ENCODE measurements around the gene GFOD2. TPM values are rescaled to one million over a fixed set of nuclear protein-coding genes. Genes with fewer than 3 reads are reported as not detected.

The GFOD2 gene
- total RNA-seq, 3 donors from 2014 or later: 17.3 to 22.0 (median 20.2) TPM

- DNase-seq (no peak), ATAC-seq (no peak)
- Mint-ChIP-seq H3K9me3 (no peaks in the 10 kb centered on the region), H3K4me3 (no peak overlapping the region), H3K4me1 (ENCODE audit: low read depth) (no peaks in the 10 kb centered on the region), H3K36me3 (ENCODE audit: insufficient read depth) (peaks cover 7% of the 10 kb centered on the region), H3K27me3 (ENCODE audit: low read depth) (no peaks in the 10 kb centered on the region)
These were observed 30.4 kb upstream of the GFOD2 start for GRCh38 chr16:67749436-67750078.

DNA sequence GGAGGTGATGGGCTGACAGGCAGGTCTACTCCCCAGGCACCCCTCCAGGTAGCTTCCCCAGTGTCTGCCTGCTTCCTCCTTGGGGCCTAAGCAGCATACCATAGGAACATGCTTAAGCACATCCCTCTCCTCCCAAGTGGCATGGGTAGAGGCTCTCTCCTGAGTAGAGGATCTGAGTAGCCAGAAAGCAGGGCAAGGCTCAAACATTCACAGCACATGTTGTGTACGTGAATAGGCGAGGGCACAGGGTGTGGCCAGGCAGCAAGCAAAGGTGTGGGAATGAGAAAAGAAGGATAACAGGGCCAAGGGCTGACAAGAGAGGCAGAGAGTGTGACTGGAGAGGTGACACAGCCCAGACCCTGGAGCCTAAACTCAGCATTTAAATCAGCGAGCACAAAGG, 29.7 kb upstream of the GFOD2 start:
- ATAC-seq (no peak), DNase-seq (no peak)
- Mint-ChIP-seq H3K27me3 (ENCODE audit: low read depth) (no peaks in the 10 kb centered on the region), H3K9me3 (no peaks in the 10 kb centered on the region), H3K4me3 (no peak overlapping the region), H3K36me3 (ENCODE audit: insufficient read depth) (peaks cover 7% of the 10 kb centered on the region), H3K4me1 (ENCODE audit: low read depth) (no peaks in the 10 kb centered on the region)

GRCh38 chr16:67746846-67747245, 27.7 kb upstream of the GFOD2 start:
- ATAC-seq (no peak), DNase-seq (no peak)
- Mint-ChIP-seq H3K4me3 (no peak overlapping the region), H3K27me3 (ENCODE audit: low read depth) (no peaks in the 10 kb centered on the region), H3K4me1 (ENCODE audit: low read depth) (no peaks in the 10 kb centered on the region), H3K9me3 (no peaks in the 10 kb centered on the region), H3K36me3 (ENCODE audit: insufficient read depth) (peaks cover 12% of the 10 kb centered on the region)

GRCh38 chr16:67741118-67741517, 22.0 kb upstream of the GFOD2 start:
- H3K36me3 Mint-ChIP-seq (ENCODE audit: insufficient read depth): peaks cover 18% of the 10 kb centered on the region
- no peaks in the 10 kb centered on the region for H3K27me3 Mint-ChIP-seq (ENCODE audit: low read depth)
- H3K4me1 Mint-ChIP-seq (ENCODE audit: low read depth): no peaks in the 10 kb centered on the region
- DNase-seq: no peak
- ATAC-seq: no peak
- H3K4me3 Mint-ChIP-seq: no peak overlapping the region
- H3K9me3 Mint-ChIP-seq: no peaks in the 10 kb centered on the region

- Mint-ChIP-seq H3K9me3 (no peaks in the 10 kb centered on the region), H3K4me1 (ENCODE audit: low read depth) (no peaks in the 10 kb centered on the region), H3K27me3 (ENCODE audit: low read depth) (no peaks in the 10 kb centered on the region), H3K36me3 (ENCODE audit: insufficient read depth) (peaks cover 15% of the 10 kb centered on the region), H3K4me3 (no peak overlapping the region)
- DNase-seq (no peak), ATAC-seq (no peak)
These were observed 21.3 kb upstream of the GFOD2 start for GRCh38 chr16:67740391-67740790.

DNA sequence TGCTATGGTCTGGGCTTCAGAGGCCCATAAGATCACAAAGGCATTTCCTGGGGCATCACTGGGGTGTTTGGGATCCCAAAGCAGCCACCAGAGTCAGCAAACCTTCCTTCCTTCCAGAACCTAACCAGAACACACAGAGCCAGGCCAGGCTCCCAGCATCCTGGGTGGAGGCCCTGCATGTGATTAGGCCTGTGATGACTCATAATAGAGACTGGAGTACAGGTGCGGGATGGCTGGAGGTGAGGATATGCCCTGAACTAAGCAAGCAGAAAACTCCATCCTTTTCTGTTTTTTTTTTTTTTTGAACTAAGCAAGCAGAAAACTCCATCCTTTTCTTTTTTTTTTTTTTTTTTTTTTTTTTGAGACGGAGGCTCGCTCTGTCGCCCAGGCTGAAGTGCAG, 17.7 kb upstream of the GFOD2 start:
- Mint-ChIP-seq H3K4me3 (no peak overlapping the region), H3K27me3 (ENCODE audit: low read depth) (no peaks in the 10 kb centered on the region), H3K36me3 (ENCODE audit: insufficient read depth) (peaks cover 6% of the 10 kb centered on the region), H3K4me1 (ENCODE audit: low read depth) (no peaks in the 10 kb centered on the region), H3K9me3 (no peaks in the 10 kb centered on the region)
- no peak for DNase-seq
- ATAC-seq: no peak

- ATAC-seq (no peak), DNase-seq (no peak)
- H3K27me3 Mint-ChIP-seq (ENCODE audit: low read depth): no peaks in the 10 kb centered on the region
- H3K9me3 Mint-ChIP-seq: no peaks in the 10 kb centered on the region
- H3K4me3 Mint-ChIP-seq: no peak overlapping the region
- no peaks in the 10 kb centered on the region for H3K4me1 Mint-ChIP-seq (ENCODE audit: low read depth)
- peaks cover 20% of the 10 kb centered on the region for H3K36me3 Mint-ChIP-seq (ENCODE audit: insufficient read depth)
These were observed 15.7 kb upstream of the GFOD2 start for GRCh38 chr16:67734731-67735201.

GRCh38 chr16:67733734-67734470, 14.8 kb upstream of the GFOD2 start:
- no peaks in the 10 kb centered on the region for H3K4me1 Mint-ChIP-seq (ENCODE audit: low read depth)
- H3K9me3 Mint-ChIP-seq: no peaks in the 10 kb centered on the region
- H3K27me3 Mint-ChIP-seq (ENCODE audit: low read depth): no peaks in the 10 kb centered on the region
- DNase-seq (no peak), ATAC-seq (no peak)
- H3K36me3 Mint-ChIP-seq (ENCODE audit: insufficient read depth): peaks cover 24% of the 10 kb centered on the region
- H3K4me3 Mint-ChIP-seq: no peak overlapping the region

GRCh38 chr16:67731753-67732095, 12.6 kb upstream of the GFOD2 start:
- ATAC-seq (no peak), DNase-seq (no peak)
- Mint-ChIP-seq H3K4me1 (ENCODE audit: low read depth) (no peaks in the 10 kb centered on the region), H3K27me3 (ENCODE audit: low read depth) (no peaks in the 10 kb centered on the region), H3K4me3 (no peak overlapping the region), H3K36me3 (ENCODE audit: insufficient read depth) (peaks cover 25% of the 10 kb centered on the region), H3K9me3 (no peaks in the 10 kb centered on the region)

GRCh38 chr16:67731071-67731752, 12.1 kb upstream of the GFOD2 start:
- ATAC-seq: no peak
- DNase-seq: no peak

DNA sequence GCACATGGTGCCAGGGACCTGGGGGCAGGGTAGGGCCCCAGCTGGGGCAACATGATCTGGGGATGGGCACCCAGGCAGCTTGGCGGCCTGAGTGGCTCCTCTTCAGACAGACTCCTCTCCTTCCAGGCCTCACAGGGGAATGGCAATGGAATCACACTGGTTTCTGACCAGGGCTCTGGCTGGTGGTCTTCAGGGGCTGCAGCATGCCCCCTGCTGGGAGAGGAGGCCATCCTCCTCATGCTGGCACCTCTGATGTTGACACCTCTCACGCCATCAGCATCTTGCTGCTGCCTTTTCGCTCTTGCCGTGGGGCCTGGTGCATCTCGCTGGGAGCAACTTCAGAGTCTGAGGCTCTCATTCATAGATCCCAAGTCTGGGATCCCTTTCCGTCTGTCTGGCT, 11.2 kb upstream of the GFOD2 start:
- Mint-ChIP-seq H3K36me3 (ENCODE audit: insufficient read depth) (peaks cover 22% of the 10 kb centered on the region), H3K4me3 (no peak overlapping the region), H3K27me3 (ENCODE audit: low read depth) (no peaks in the 10 kb centered on the region), H3K9me3 (no peaks in the 10 kb centered on the region), H3K4me1 (ENCODE audit: low read depth) (no peaks in the 10 kb centered on the region)
- ATAC-seq (no peak), DNase-seq (no peak)

More at GRCh38 chr16:67731071-67731752, 12.1 kb upstream of the GFOD2 start:
- H3K9me3 Mint-ChIP-seq: no peaks in the 10 kb centered on the region
- H3K4me3 Mint-ChIP-seq: no peak overlapping the region
- H3K36me3 Mint-ChIP-seq (ENCODE audit: insufficient read depth): peaks cover 22% of the 10 kb centered on the region
- H3K4me1 Mint-ChIP-seq (ENCODE audit: low read depth): no peaks in the 10 kb centered on the region
- no peaks in the 10 kb centered on the region for H3K27me3 Mint-ChIP-seq (ENCODE audit: low read depth)

GRCh38 chr16:67729636-67730248, 10.6 kb upstream of the GFOD2 start:
- H3K27me3 Mint-ChIP-seq (ENCODE audit: low read depth): no peaks in the 10 kb centered on the region
- H3K4me3 Mint-ChIP-seq: no peak overlapping the region
- no peaks in the 10 kb centered on the region for H3K9me3 Mint-ChIP-seq
- peaks cover 22% of the 10 kb centered on the region for H3K36me3 Mint-ChIP-seq (ENCODE audit: insufficient read depth)
- DNase-seq (no peak), ATAC-seq (no peak)
- H3K4me1 Mint-ChIP-seq (ENCODE audit: low read depth): no peaks in the 10 kb centered on the region

- ATAC-seq (no peak), DNase-seq (no peak)
- Mint-ChIP-seq H3K27me3 (ENCODE audit: low read depth) (no peaks in the 10 kb centered on the region), H3K36me3 (ENCODE audit: insufficient read depth) (peaks cover 22% of the 10 kb centered on the region), H3K9me3 (no peaks in the 10 kb centered on the region), H3K4me1 (ENCODE audit: low read depth) (no peaks in the 10 kb centered on the region), H3K4me3 (no peak overlapping the region)
These were observed 8.7 kb upstream of the GFOD2 start for GRCh38 chr16:67727521-67728485.

Measured in activated T-cell treated with anti-CD3 and anti-CD28 coated beads, Interleukin-2, amount 50 U/mL, for 4 hours (primary cell).